HepG2 (cell line): ENCODE measurements around the gene FAM53B. TPM values are rescaled to one million over a fixed set of nuclear protein-coding genes. Genes with fewer than 3 reads are reported as not detected.

ENCODE experiments used
- ATAC-seq: fragments of 200-7000 bp; cut with Tn5 transposase; 3 replicates; pipeline ENCODE4 v1.9.1; 2020; ENCODE audit warnings: mild to moderate bottlenecking, moderate library complexity
- BruUV-seq: library from RNA; stranded (reverse); fragments of 400-500 nt; replicated peaks from 2 replicates; lab custom pipeline; 2021; lab: Mats Ljungman, UMichigan
- CTCF ChIA-PET: fragments of 300-600 bp; formaldehyde crosslinking; extraction: SDS; loops from one replicate; lab custom pipeline; 2021; ENCODE audit warnings: low total read pairs, inconsistent platforms, low intra/inter-chr PET ratio; lab: Yijun Ruan, JAX
- POLR2A ChIA-PET: fragments of 350-600 bp; sonication (Branson Sonifier 250); formaldehyde crosslinking; loops from one replicate; lab custom pipeline; 2020; ENCODE audit warnings: antibody characterized with exemption, inconsistent platforms; lab: Yijun Ruan, JAX
- DNase-seq: peaks from one replicate; pipeline ENCODE4 v3.0.0-alpha.2; 2015; ENCODE audit warnings: low spot score
- FAIRE-seq: peaks from 3 replicates; lab custom pipeline; 2011; peaks lifted over from hg19 to GRCh38; lab: Jason Lieb, UNC
- H2AFZ ChIP-seq: one replicate; pipeline ENCODE4 v1.6.1; 2011; ENCODE audit warnings: low read length, inconsistent platforms
- H3K27ac ChIP-seq: fragments of 300-600 bp; 3 replicates; pipeline ENCODE4 v1.8.0; 2011; ENCODE audit warnings: mixed run types, mild to moderate bottlenecking, mixed read lengths, low read length, inconsistent platforms; ENCODE audit not compliant: insufficient read depth; ENCODE audit errors: extremely low read length
- H3K27me3 ChIP-seq, 2 experiments: fragments of 200-600 bp in 1 of 2; 2 replicates in 1 of 2; 3 replicates in 1 of 2; pipeline versions ENCODE4 v1.6.0 to v1.8.0; 2011; ENCODE audit warnings: low read length in 2 of 2, mild to moderate bottlenecking in 2 of 2, moderate library complexity in 2 of 2, inconsistent platforms in 1 of 2; ENCODE audit not compliant: insufficient read depth in 2 of 2, control insufficient read depth in 1 of 2
- H3K36me3 ChIP-seq, 2 experiments: fragments of 200-600 bp in 1 of 2; replicated peaks in 1 of 2; 2 replicates in 1 of 2; 3 replicates in 1 of 2; pipeline versions ENCODE4 v1.5.1 to v1.8.0; 2011; ENCODE audit warnings: low read length in 2 of 2, inconsistent platforms in 1 of 2; ENCODE audit not compliant: insufficient read depth in 2 of 2, control insufficient read depth in 1 of 2
- H3K4me1 ChIP-seq: 2 replicates; pipeline ENCODE4 v1.5.1; 2012; ENCODE audit warnings: low read length, inconsistent platforms; ENCODE audit not compliant: insufficient read depth
- H3K4me2 ChIP-seq: 2 replicates; pipeline ENCODE4 v1.6.0; 2011; ENCODE audit warnings: low read depth, low read length, inconsistent platforms
- H3K4me3 ChIP-seq, 3 experiments: fragments of 200-600 bp in 1 of 3; sonication (generic), shearing (Covaris generic) in 1 of 3; replicated peaks in 1 of 3; 2 replicates each; pipeline ENCODE4 v1.5.1; 2011 to 2016; ENCODE audit warnings: low read length in 3 of 3, inconsistent platforms in 2 of 3, low read depth in 2 of 3, mild to moderate bottlenecking in 2 of 3, control low read depth in 1 of 3, mixed read lengths in 1 of 3; ENCODE audit not compliant: insufficient read depth in 1 of 3
- H3K79me2 ChIP-seq: one replicate; pipeline ENCODE4 v1.6.1; 2011; ENCODE audit warnings: low read length, inconsistent platforms; ENCODE audit not compliant: insufficient read depth
- H3K9ac ChIP-seq: 2 replicates; pipeline ENCODE4 v1.6.0; 2011; ENCODE audit warnings: mild to moderate bottlenecking, low read depth, low read length, inconsistent platforms; ENCODE audit not compliant: insufficient read depth
- H3K9me3 ChIP-seq: 2 replicates; pipeline ENCODE4 v1.5.1; 2012; ENCODE audit warnings: mild to moderate bottlenecking, low read length
- H4K20me1 ChIP-seq: 2 replicates; pipeline ENCODE4 v1.6.0; 2011; ENCODE audit warnings: inconsistent platforms, mild to moderate bottlenecking, low read length, moderate library complexity; ENCODE audit not compliant: insufficient read depth
- CAMTA2 ChIP-seq: sonication (generic); formaldehyde crosslinking; IDR thresholded peaks from 2 replicates; pipeline ENCODE4 v1.4.0; 2020; ENCODE audit warnings: mild to moderate bottlenecking, missing genetic modification reagents, borderline replicate concordance
- CBFB ChIP-seq: sonication (generic); formaldehyde crosslinking; IDR thresholded peaks from 2 replicates; pipeline ENCODE4 v1.4.0; 2020; ENCODE audit warnings: missing genetic modification reagents
- ETV6 ChIP-seq: sonication (generic); formaldehyde crosslinking; conservative IDR thresholded peaks from 2 replicates; pipeline ENCODE4 v1.4.0; 2020; ENCODE audit warnings: missing genetic modification reagents
- FLYWCH1 ChIP-seq: sonication (generic); formaldehyde crosslinking; IDR thresholded peaks from 2 replicates; pipeline ENCODE4 v1.8.1; 2023; ENCODE audit warnings: mild to moderate bottlenecking, missing genetic modification reagents
- KLF9 ChIP-seq: IDR thresholded peaks from 2 replicates; pipeline ENCODE4 v1.6.1; 2016; ENCODE audit warnings: low read depth
- NPAS2 ChIP-seq: sonication (generic); formaldehyde crosslinking; IDR thresholded peaks from 2 replicates; pipeline ENCODE4 v1.8.0; 2022; ENCODE audit warnings: mild to moderate bottlenecking, missing genetic modification reagents, borderline replicate concordance
- NR2C2 ChIP-seq: sonication (generic); formaldehyde crosslinking; IDR thresholded peaks from 2 replicates; pipeline ENCODE4 v1.4.0; 2020; ENCODE audit warnings: missing genetic modification reagents, mild to moderate bottlenecking, moderate library complexity, borderline replicate concordance
- RFXAP ChIP-seq: sonication (generic); formaldehyde crosslinking; IDR thresholded peaks from 2 replicates; pipeline ENCODE4 v1.4.0; 2020; ENCODE audit warnings: missing genetic modification reagents, borderline replicate concordance
- SRSF9 ChIP-seq: fragments of 200-400 bp; formaldehyde crosslinking; IDR thresholded peaks from 2 replicates; pipeline ENCODE4 v1.6.1; 2018; ENCODE audit warnings: borderline replicate concordance, mild to moderate bottlenecking, low read depth, low read length; ENCODE audit not compliant: insufficient read depth, poor library complexity, severe bottlenecking
- ZNF121 ChIP-seq: sonication (generic); formaldehyde crosslinking; IDR thresholded peaks from 2 replicates; pipeline ENCODE4 v1.5.0; 2020; ENCODE audit warnings: mild to moderate bottlenecking, missing genetic modification reagents
- ZNF605 ChIP-seq: sonication (generic); formaldehyde crosslinking; IDR thresholded peaks from 2 replicates; pipeline ENCODE4 v1.8.0; 2022; ENCODE audit warnings: mild to moderate bottlenecking, missing genetic modification reagents
- ZNF672 ChIP-seq: sonication (generic); formaldehyde crosslinking; IDR thresholded peaks from 2 replicates; pipeline ENCODE4 v1.8.1; 2022; ENCODE audit warnings: missing genetic modification reagents
- ZNF83 ChIP-seq: sonication (generic); formaldehyde crosslinking; IDR thresholded peaks from 2 replicates; pipeline ENCODE4 v1.4.0; 2020; ENCODE audit warnings: missing genetic modification reagents, mild to moderate bottlenecking, borderline replicate concordance
- WGBS: methylation state at CpG from one replicate; pipeline ENCODE4 v1.1.6; 2017; ENCODE audit warnings: low lambda C conversion rate; 5-methylcytosine and 5-hydroxymethylcytosine counted together
- in situ Hi-C: cut with HindIII; loops from 2 replicates; pipeline ENCODE4 v1.10.0; 2017; ENCODE audit warnings: low pct_unique_long_range_greater_than_20kb; ENCODE audit not compliant: extremely low pct_ligation_motif_present
- intact Hi-C: fragments of 100-400 bp; cut with micrococcal nuclease; formaldehyde crosslinking; loops from one replicate; pipeline ENCODE4 v1.10.0; 2022; ENCODE audit not compliant: unreplicated experiment
- polyA plus RNA-seq, 8 experiments: library from polyadenylated mRNA; depleted of rRNA in 3 of 8; stranded (reverse) in 7 of 8; unstranded in 1 of 8; fragments of >200 nt; fragmentation: Illumina TruSeq in 4 of 8; extraction: Trizol in 4 of 8; gene quantifications; 2 replicates each; pipeline versions ENCODE4 v1.2.1 to v1.2.3, GENCODE V29; 2011 to 2016; ENCODE audit warnings: low read depth in 4 of 8, missing spikeins in 1 of 8, mixed read lengths in 1 of 8; ENCODE audit not compliant: insufficient read depth in 1 of 8
- total RNA-seq, 5 experiments: library from RNA; depleted of rRNA; stranded (reverse); fragments of >200 nt; fragmentation: Illumina TruSeq; extraction: Trizol; gene quantifications; 2 replicates each; pipeline ENCODE4 v1.2.3, GENCODE V29; 2016; ENCODE audit warnings: low read depth in 1 of 5
- TF ChIP-seq, protein P1 (sequence below): fragments of 450-650 bp; IDR thresholded peaks from 2 replicates; pipeline ENCODE4 v1.6.1; 2016
- TF ChIP-seq, protein P2 (sequence below): sonication (generic); formaldehyde crosslinking; IDR thresholded peaks from 2 replicates; pipeline ENCODE4 v1.5.0; 2020; ENCODE audit warnings: missing genetic modification reagents, mild to moderate bottlenecking, borderline replicate concordance
- TF ChIP-seq, protein P3 (sequence below): sonication (generic); formaldehyde crosslinking; IDR thresholded peaks from 2 replicates; pipeline ENCODE4 v1.4.0; 2020; ENCODE audit warnings: mild to moderate bottlenecking, missing genetic modification reagents, borderline replicate concordance

Gene FAM53B
- total and polyA plus RNA-seq, 2 of the 13 experiments (the other 11 are each of a cell fraction or from before 2014, with no cell fraction given), result 6.4 to 19.3 TPM

DNA sequence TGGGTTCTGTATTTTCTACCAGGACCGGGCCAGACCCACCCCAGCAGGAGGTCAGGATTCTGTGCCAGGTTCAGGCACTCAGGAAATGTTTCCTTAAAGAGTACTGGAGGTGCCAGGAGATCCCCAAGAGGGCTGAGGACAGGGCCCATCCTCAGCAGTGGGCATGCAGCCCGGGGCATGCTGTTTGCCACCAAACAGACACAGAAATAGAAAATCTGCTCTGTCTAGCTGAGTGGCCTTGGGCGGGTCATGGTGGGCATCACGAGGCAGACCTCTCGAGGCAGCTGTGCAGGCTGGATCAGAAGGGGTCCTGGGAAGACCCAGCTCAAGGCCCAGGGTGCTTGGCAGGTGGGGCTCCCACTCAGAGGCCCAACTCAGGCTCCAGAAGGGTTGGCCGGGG is 105.0 kb downstream of the FAM53B start:
- Histone ChIP-seq H3K9ac (no peak overlapping the region), H3K36me3 (peaks cover 2 to 3% of the 10 kb centered on the region in 2 experiments; a peak in 3 of 5 replicates), H3K9me3 (no peaks in the 10 kb centered on the region), H3K4me2 (no peak overlapping the region), H3K4me3 (no peak overlapping the region), H3K4me1 (no peaks in the 10 kb centered on the region), H3K27me3 (no peaks in the 10 kb centered on the region), H3K79me2 (no peaks in the 10 kb centered on the region), H2AFZ (no peak overlapping the region), H3K27ac (no peak overlapping the region), H4K20me1 (0 out of 2 replicates have a peak, but pooled peaks cover 3% of the 10 kb centered on the region)
- ChIA-PET POLR2A (no interaction called here), CTCF (no interaction called here)
- no peak for ATAC-seq
- in situ Hi-C loops, result no loop called here
- WGBS, result 97% methylated on average over 4 of the region's 6 CpGs
- intact Hi-C loops, result no loop called here
- no peak for FAIRE-seq
- no peak for DNase-seq
- no TSS peak for BruUV-seq
- TF ChIP-seq KLF9 (no peak), ZNF605 (CRISPR knock-in tag) (no peak), ZNF121 (no peak), RFXAP (CRISPR knock-in tag) (no peak), ZNF83 (no peak), CAMTA2 (CRISPR knock-in tag) (no peak), FLYWCH1 (no peak), ETV6 (CRISPR knock-in tag) (no peak), NR2C2 (CRISPR knock-in tag) (no peak), NPAS2 (no peak), CBFB (CRISPR knock-in tag) (no peak), ZNF672 (no peak), SRSF9 (no peak)
- TF ChIP-seq, protein P1, sequence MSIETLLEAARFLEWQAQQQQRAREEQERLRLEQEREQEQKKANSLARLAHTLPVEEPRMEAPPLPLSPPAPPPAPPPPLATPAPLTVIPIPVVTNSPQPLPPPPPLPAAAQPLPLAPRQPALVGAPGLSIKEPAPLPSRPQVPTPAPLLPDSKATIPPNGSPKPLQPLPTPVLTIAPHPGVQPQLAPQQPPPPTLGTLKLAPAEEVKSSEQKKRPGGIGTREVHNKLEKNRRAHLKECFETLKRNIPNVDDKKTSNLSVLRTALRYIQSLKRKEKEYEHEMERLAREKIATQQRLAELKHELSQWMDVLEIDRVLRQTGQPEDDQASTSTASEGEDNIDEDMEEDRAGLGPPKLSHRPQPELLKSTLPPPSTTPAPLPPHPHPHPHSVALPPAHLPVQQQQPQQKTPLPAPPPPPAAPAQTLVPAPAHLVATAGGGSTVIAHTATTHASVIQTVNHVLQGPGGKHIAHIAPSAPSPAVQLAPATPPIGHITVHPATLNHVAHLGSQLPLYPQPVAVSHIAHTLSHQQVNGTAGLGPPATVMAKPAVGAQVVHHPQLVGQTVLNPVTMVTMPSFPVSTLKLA, result no peak
- TF ChIP-seq, protein P2, sequence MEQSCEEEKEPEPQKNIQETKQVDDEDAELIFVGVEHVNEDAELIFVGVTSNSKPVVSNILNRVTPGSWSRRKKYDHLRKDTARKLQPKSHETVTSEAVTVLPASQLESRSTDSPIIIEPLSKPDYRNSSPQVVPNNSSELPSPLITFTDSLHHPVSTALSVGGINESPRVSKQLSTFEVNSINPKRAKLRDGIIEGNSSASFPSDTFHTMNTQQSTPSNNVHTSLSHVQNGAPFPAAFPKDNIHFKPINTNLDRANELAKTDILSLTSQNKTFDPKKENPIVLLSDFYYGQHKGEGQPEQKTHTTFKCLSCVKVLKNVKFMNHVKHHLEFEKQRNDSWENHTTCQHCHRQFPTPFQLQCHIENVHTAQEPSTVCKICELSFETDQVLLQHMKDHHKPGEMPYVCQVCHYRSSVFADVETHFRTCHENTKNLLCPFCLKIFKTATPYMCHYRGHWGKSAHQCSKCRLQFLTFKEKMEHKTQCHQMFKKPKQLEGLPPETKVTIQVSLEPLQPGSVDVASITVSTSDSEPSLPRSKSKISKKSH (CRISPR knock-in tag), result no peak
- TF ChIP-seq, protein P3, sequence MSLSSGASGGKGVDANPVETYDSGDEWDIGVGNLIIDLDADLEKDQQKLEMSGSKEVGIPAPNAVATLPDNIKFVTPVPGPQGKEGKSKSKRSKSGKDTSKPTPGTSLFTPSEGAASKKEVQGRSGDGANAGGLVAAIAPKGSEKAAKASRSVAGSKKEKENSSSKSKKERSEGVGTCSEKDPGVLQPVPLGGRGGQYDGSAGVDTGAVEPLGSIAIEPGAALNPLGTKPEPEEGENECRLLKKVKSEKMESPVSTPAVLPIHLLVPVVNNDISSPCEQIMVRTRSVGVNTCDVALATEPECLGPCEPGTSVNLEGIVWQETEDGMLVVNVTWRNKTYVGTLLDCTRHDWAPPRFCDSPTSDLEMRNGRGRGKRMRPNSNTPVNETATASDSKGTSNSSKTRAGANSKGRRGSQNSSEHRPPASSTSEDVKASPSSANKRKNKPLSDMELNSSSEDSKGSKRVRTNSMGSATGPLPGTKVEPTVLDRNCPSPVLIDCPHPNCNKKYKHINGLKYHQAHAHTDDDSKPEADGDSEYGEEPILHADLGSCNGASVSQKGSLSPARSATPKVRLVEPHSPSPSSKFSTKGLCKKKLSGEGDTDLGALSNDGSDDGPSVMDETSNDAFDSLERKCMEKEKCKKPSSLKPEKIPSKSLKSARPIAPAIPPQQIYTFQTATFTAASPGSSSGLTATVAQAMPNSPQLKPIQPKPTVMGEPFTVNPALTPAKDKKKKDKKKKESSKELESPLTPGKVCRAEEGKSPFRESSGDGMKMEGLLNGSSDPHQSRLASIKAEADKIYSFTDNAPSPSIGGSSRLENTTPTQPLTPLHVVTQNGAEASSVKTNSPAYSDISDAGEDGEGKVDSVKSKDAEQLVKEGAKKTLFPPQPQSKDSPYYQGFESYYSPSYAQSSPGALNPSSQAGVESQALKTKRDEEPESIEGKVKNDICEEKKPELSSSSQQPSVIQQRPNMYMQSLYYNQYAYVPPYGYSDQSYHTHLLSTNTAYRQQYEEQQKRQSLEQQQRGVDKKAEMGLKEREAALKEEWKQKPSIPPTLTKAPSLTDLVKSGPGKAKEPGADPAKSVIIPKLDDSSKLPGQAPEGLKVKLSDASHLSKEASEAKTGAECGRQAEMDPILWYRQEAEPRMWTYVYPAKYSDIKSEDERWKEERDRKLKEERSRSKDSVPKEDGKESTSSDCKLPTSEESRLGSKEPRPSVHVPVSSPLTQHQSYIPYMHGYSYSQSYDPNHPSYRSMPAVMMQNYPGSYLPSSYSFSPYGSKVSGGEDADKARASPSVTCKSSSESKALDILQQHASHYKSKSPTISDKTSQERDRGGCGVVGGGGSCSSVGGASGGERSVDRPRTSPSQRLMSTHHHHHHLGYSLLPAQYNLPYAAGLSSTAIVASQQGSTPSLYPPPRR (CRISPR knock-in tag), result no peak
